ENCODE data around the gene CNTNAP2. TPM values are rescaled to one million over a fixed set of nuclear protein-coding genes. Genes with fewer than 3 reads are reported as not detected.

CNTNAP2 gene
- total RNA-seq, 1 experiment from 2014 or later, result 42.5 TPM

DNA sequence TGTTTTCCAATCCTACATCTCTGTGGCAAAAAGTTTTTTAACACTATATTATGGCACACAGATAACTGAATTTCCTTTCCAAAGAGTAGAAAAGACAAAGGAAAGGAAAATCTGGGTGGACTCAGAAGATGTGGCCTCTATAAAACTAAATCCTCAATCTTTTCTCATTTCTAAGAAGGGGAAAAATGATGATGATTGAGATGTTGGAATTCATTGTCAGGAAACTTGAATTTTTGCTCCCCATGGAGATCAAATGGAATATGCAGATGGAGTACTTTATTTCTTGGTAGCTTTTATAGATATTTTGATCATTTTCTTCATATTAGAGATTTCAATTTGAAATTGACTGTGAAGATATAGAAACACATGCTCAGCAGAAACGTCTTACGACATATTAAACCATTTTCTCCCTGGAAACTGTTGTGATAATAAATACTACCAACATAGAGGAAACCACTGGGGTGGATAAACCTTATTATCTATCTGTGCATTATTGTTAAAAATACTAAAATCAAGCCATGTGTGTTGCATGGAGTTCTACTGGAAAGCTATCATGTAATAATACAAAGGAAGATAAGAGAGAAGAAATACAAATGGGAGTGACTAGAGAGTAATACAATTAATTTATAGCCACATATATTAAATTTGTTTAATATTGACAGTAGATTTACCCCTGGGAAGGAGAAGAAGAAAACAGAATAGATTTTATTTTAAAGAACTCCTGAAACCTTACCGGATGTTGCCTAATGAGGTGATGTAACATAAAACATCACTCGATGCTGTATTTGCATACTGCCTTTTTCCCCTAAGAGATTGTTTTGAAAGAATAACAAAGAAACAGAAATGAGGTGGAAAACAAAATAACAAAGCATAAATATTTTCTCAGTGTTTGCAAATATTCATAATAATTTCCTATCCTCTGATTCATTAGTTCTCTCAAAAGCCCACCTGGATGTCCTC is 1542.7 kb downstream of the CNTNAP2 start:
- ChIA-PET CTCF (no interaction called here), POLR2A (no interaction called here)
- no peaks in the 10 kb centered on the region for H3K27me3 ChIP-seq (replicated peaks; ENCODE audit: control insufficient read depth, insufficient read depth, low read length)
- H3K9me3 ChIP-seq, result no peaks in the 10 kb centered on the region
- Mint-ChIP-seq H3K9me3 (ENCODE audit: unreplicated experiment) (no peaks in the 10 kb centered on the region), H3K4me3 (ENCODE audit: unreplicated experiment) (no peak overlapping the region), H3K27ac (ENCODE audit: unreplicated experiment) (no peak overlapping the region), H3K36me3 (ENCODE audit: insufficient read depth, unreplicated experiment) (no peaks in the 10 kb centered on the region), H3K4me1 (ENCODE audit: low read depth, unreplicated experiment) (no peaks in the 10 kb centered on the region), H3K27me3 (ENCODE audit: insufficient read depth, unreplicated experiment) (peaks cover 8% of the 10 kb centered on the region)
- no peaks in the 10 kb centered on the region for H3K4me1 ChIP-seq
- H3K36me3 ChIP-seq (ENCODE audit: control insufficient read depth, insufficient read depth, low read length), result no peaks in the 10 kb centered on the region
- no TSS peak for BruUV-seq (replicated peaks)
- H3K4me3 ChIP-seq (ENCODE audit: low read depth, low read length), result no peak overlapping the region
- intact Hi-C loops (cut with micrococcal nuclease; ENCODE audit: unreplicated experiment), result no loop called here
- DNase-seq, result no peak
- TF ChIP-seq, protein P1, sequence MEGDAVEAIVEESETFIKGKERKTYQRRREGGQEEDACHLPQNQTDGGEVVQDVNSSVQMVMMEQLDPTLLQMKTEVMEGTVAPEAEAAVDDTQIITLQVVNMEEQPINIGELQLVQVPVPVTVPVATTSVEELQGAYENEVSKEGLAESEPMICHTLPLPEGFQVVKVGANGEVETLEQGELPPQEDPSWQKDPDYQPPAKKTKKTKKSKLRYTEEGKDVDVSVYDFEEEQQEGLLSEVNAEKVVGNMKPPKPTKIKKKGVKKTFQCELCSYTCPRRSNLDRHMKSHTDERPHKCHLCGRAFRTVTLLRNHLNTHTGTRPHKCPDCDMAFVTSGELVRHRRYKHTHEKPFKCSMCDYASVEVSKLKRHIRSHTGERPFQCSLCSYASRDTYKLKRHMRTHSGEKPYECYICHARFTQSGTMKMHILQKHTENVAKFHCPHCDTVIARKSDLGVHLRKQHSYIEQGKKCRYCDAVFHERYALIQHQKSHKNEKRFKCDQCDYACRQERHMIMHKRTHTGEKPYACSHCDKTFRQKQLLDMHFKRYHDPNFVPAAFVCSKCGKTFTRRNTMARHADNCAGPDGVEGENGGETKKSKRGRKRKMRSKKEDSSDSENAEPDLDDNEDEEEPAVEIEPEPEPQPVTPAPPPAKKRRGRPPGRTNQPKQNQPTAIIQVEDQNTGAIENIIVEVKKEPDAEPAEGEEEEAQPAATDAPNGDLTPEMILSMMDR (IDR thresholded peaks at IDR 0.05; ENCODE audit: insufficient read depth in 1 of 2, low read depth in 1 of 2, low read length in 1 of 2, severe bottlenecking in 1 of 2, unreplicated experiment in 1 of 2), result no peak

DNA sequence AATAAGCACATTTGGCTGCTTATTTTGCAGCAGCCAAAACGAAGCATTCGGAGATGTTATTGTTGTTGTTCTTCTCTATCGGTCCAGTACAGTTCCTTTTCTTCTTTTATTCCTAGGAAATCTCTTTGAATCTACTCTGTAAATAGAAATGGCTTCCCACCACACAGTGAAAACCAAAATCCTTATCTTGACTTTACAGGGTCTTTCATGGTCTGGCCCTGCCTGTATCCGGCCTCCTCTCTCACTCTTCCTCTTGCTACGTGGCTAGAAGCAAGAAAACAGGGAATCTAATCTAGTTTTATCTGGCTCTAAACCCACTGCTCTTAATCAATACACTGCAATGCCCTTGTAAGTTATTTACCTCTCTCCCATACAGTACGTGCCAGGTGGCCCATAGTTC is 1547.9 kb downstream of the CNTNAP2 start:
- no peak overlapping the region for H3K4me3 Mint-ChIP-seq (ENCODE audit: unreplicated experiment)
- TF ChIP-seq, protein P1 (IDR thresholded peaks at IDR 0.05; ENCODE audit: insufficient read depth in 1 of 2, low read depth in 1 of 2, low read length in 1 of 2, severe bottlenecking in 1 of 2, unreplicated experiment in 1 of 2), result no peak
- DNase-seq, result no peak
- H3K4me1 ChIP-seq, result no peaks in the 10 kb centered on the region
- no TSS peak for BruUV-seq (replicated peaks)
- POLR2A ChIA-PET, result no interaction called here
- CTCF ChIA-PET, result no interaction called here
- no peaks in the 10 kb centered on the region for H3K36me3 ChIP-seq (ENCODE audit: control insufficient read depth, insufficient read depth, low read length)
- no peak overlapping the region for H3K27ac Mint-ChIP-seq (ENCODE audit: unreplicated experiment)
- no peaks in the 10 kb centered on the region for H3K27me3 ChIP-seq (replicated peaks; ENCODE audit: control insufficient read depth, insufficient read depth, low read length)
- H3K27me3 Mint-ChIP-seq (ENCODE audit: insufficient read depth, unreplicated experiment), result peaks cover 13% of the 10 kb centered on the region
- intact Hi-C loops (cut with micrococcal nuclease; ENCODE audit: unreplicated experiment), result no loop called here
- H3K4me1 Mint-ChIP-seq (ENCODE audit: low read depth, unreplicated experiment), result no peaks in the 10 kb centered on the region
- H3K9me3 ChIP-seq, result no peaks in the 10 kb centered on the region
- H3K4me3 ChIP-seq (ENCODE audit: low read depth, low read length), result no peak overlapping the region
- no peaks in the 10 kb centered on the region for H3K9me3 Mint-ChIP-seq (ENCODE audit: unreplicated experiment)
- H3K36me3 Mint-ChIP-seq (ENCODE audit: insufficient read depth, unreplicated experiment), result no peaks in the 10 kb centered on the region

DNA sequence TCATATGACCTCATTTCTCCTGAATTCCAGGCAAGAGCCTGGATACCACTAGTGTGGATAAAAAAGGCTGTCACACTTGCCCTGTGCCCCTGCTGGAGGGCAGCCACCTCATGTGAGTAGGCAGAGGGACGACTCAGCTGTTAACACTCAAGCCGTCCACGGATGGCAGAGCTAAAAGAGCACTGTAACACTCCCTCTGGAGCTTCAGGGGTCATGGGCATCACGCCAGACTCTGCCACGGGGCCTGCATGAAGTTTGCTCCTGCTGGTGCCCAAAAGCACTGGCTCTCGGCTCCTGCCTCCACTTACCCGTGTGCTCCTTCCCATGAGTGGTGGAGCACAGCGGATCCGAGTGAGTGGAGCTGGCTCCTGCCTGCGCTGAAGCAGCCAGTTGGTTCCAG is 1554.2 kb downstream of the CNTNAP2 start:
- intact Hi-C loops (cut with micrococcal nuclease; ENCODE audit: unreplicated experiment), result no loop called here
- Mint-ChIP-seq H3K4me1 (ENCODE audit: low read depth, unreplicated experiment) (no peaks in the 10 kb centered on the region), H3K4me3 (ENCODE audit: unreplicated experiment) (no peak overlapping the region), H3K36me3 (ENCODE audit: insufficient read depth, unreplicated experiment) (no peaks in the 10 kb centered on the region), H3K9me3 (ENCODE audit: unreplicated experiment) (no peaks in the 10 kb centered on the region), H3K27me3 (ENCODE audit: insufficient read depth, unreplicated experiment) (peaks cover 7% of the 10 kb centered on the region), H3K27ac (ENCODE audit: unreplicated experiment) (no peak overlapping the region)
- no TSS peak for BruUV-seq (replicated peaks)
- Histone ChIP-seq H3K4me1 (no peaks in the 10 kb centered on the region), H3K4me3 (ENCODE audit: low read depth, low read length) (no peak overlapping the region), H3K27me3 (replicated peaks; ENCODE audit: control insufficient read depth, insufficient read depth, low read length) (no peaks in the 10 kb centered on the region; the same call in 1 of the 2 replicates), H3K36me3 (ENCODE audit: control insufficient read depth, insufficient read depth, low read length) (no peaks in the 10 kb centered on the region), H3K9me3 (no peaks in the 10 kb centered on the region)
- TF ChIP-seq, protein P1 (IDR thresholded peaks at IDR 0.05; ENCODE audit: insufficient read depth in 1 of 2, low read depth in 1 of 2, low read length in 1 of 2, severe bottlenecking in 1 of 2, unreplicated experiment in 1 of 2), result no peak
- DNase-seq, result no peak
- CTCF ChIA-PET, result no interaction called here
- POLR2A ChIA-PET, result no interaction called here

Measured in Caco-2 (cell line).